ENCODE results near the gene SUSD4.

SUSD4 gene

GRCh38 chr1:223312705-223313414, 51.1 kb downstream of the SUSD4 start:
- H3K27ac ChIP-seq = no peak overlapping the region
- H3K4me1 ChIP-seq = no peaks in the 10 kb centered on the region
- no peaks in the 10 kb centered on the region for H3K36me3 ChIP-seq
- no peaks in the 10 kb centered on the region for H3K27me3 ChIP-seq
- H3K4me3 ChIP-seq = no peak overlapping the region
- no peaks in the 10 kb centered on the region for H3K9me3 ChIP-seq
- no peak for TF ChIP-seq CTCF (IDR thresholded peaks at IDR 0.05)
- no peak for DNase-seq
- intact Hi-C loops (cut with DNase I; ENCODE audit: low total_unique reads) = no loop called here

DNA sequence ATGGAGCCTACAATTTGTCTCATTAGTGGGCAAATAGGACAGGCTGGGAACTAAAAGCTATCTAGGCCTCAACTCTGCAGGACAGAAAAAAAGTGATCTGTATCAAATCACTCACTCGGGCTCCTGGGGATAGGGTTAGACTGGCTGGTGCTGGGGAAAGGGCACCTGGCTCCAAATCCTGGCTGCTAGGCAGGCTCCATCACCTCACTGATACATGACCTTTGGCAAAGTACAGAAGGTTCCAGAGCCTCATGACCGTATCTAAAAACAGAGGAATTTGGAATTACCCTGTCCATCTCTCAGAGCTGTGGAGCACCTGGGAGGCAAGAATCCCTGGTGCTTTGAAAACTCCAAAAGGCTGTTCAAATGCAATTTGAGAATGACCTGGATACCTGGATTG, 51.7 kb downstream of the SUSD4 start:
- Histone ChIP-seq H3K4me3 (no peak overlapping the region), H3K36me3 (no peaks in the 10 kb centered on the region), H3K9me3 (no peaks in the 10 kb centered on the region), H3K4me1 (no peaks in the 10 kb centered on the region), H3K27me3 (no peaks in the 10 kb centered on the region), H3K27ac (no peak overlapping the region)
- no peak for DNase-seq
- no peak for TF ChIP-seq CTCF (IDR thresholded peaks at IDR 0.05)
- intact Hi-C loops (cut with DNase I; ENCODE audit: low total_unique reads) = no loop called here

- no peak overlapping the region for H3K4me3 ChIP-seq
- no peaks in the 10 kb centered on the region for H3K27me3 ChIP-seq
- H3K27ac ChIP-seq = no peak overlapping the region
- no peaks in the 10 kb centered on the region for H3K9me3 ChIP-seq
- DNase-seq = no peak
- TF ChIP-seq CTCF (IDR thresholded peaks at IDR 0.05) = no peak
- H3K36me3 ChIP-seq = no peaks in the 10 kb centered on the region
- no peaks in the 10 kb centered on the region for H3K4me1 ChIP-seq
- intact Hi-C loops (cut with DNase I; ENCODE audit: low total_unique reads) = no loop called here
Measured at GRCh38 chr1:223311826-223312225, 52.1 kb downstream of the SUSD4 start.

DNA sequence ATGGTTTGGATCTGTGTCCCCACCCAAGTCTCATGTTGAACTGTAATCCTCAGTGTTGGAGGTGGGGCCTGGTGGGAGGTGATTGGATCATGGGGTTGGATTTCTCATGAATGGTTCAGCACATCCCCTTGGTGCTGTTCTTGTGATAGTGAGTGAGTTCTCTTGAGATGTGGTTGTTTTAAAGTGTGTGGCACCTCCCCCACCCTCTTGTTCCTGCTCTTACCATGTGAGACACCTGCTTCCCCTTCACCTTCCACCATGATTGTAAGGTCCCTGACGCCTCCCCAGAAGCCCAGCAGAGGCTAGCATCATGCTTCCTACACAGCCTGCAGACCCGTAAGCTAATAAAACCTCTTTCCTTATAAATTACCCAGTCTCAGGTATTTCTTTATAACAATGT, 55.8 kb downstream of the SUSD4 start:
- no peaks in the 10 kb centered on the region for H3K36me3 ChIP-seq
- DNase-seq = no peak
- no peak for TF ChIP-seq CTCF (IDR thresholded peaks at IDR 0.05)
- no peaks in the 10 kb centered on the region for H3K4me1 ChIP-seq
- H3K27me3 ChIP-seq = no peaks in the 10 kb centered on the region
- no peaks in the 10 kb centered on the region for H3K9me3 ChIP-seq
- no peak overlapping the region for H3K27ac ChIP-seq
- intact Hi-C loops (cut with DNase I; ENCODE audit: low total_unique reads) = no loop called here
- H3K4me3 ChIP-seq = no peak overlapping the region

GRCh38 chr1:223307544-223307943, 56.4 kb downstream of the SUSD4 start:
- Histone ChIP-seq H3K27ac (no peak overlapping the region), H3K9me3 (no peaks in the 10 kb centered on the region), H3K4me1 (no peaks in the 10 kb centered on the region), H3K4me3 (no peak overlapping the region), H3K27me3 (no peaks in the 10 kb centered on the region), H3K36me3 (no peaks in the 10 kb centered on the region)
- intact Hi-C loops (cut with DNase I; ENCODE audit: low total_unique reads) = no loop called here
- DNase-seq = no peak
- no peak for TF ChIP-seq CTCF (IDR thresholded peaks at IDR 0.05)

DNA sequence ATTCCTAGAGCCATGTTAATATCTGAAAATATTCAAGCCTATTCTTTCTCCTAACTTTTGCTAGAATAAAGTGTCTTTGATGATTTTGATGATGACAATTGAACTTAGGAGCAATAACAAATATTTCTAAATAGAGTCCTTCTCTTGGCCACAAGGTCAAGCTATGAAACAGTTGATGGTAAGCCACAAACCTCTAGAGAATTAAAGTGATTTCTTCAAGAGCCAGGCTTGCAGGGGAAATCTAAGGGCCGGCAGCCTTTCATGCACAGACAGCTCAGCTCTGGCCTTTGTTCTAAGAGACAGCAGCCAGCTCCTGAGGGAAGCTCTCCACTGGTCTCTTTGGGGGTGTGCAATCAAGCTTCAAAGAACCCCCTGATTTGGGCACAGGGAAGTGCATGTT, 59.0 kb downstream of the SUSD4 start:
- intact Hi-C loops (cut with DNase I; ENCODE audit: low total_unique reads) = no loop called here
- Histone ChIP-seq H3K27ac (no peak overlapping the region), H3K36me3 (no peaks in the 10 kb centered on the region), H3K9me3 (no peaks in the 10 kb centered on the region), H3K27me3 (no peaks in the 10 kb centered on the region), H3K4me1 (no peaks in the 10 kb centered on the region), H3K4me3 (no peak overlapping the region)
- no peak for DNase-seq
- no peak for TF ChIP-seq CTCF (IDR thresholded peaks at IDR 0.05)
